ENCODE measurements around the gene NTM. TPM values are rescaled to one million over a fixed set of nuclear protein-coding genes. Genes with fewer than 3 reads are reported as not detected.
"Not testable (repeated sequence)": the region's sequence is repeated elsewhere in the genome, so short reads cannot be mapped to it uniquely, and the experiment has no call there.

NTM gene
- total RNA-seq, 1 donor from 2014 or later = 11.2 TPM

- no peak for DNase-seq (ENCODE audit: low spot score)
Measured at GRCh38 chr11:131893988-131894387, 523.6 kb downstream of the NTM start.

- DNase-seq (ENCODE audit: low spot score) = no peak
Measured at GRCh38 chr11:131894615-131895544, 524.5 kb downstream of the NTM start.

DNA sequence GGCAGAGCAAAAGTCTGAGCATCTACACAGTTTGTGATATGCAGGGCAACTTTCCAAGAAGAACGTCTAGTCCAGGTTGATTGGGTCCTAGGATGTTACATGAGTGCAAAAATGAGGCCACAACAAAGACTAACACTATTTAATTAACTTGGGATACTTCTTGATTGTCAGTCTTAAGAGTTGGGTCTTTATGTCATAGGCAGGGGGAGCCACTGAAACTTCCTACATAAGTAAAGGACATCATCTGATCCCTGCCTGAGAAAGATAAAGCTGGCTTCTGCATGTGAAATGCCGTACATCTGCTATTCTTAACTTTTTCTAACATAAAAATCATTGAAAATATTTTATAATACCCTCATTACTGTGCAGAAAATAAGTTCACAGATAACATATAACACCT is 525.5 kb downstream of the NTM start:
- DNase-seq (ENCODE audit: low spot score) = no peak

- no peak for DNase-seq (ENCODE audit: low spot score)
Measured at GRCh38 chr11:131896978-131897615, 526.7 kb downstream of the NTM start.

DNA sequence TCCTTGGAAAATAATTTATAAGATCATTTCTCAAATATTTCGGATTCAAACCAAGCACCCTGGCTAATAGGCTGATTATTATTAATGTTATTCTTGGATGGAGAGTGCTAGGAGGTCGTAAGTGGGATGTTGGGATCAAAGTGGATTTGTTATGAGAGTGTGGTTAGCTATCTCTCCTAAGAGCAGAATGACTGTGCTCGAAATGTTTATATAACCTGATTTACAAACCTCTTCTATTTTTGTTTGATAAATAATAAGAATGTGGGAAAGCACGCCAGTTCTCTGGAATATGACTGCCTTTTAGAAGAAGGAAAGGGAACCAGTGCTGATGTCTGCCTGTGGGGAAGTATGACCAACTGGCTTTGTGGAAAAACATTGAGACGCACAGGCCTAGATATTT is 527.5 kb downstream of the NTM start:
- DNase-seq (ENCODE audit: low spot score) = no peak

GRCh38 chr11:131898949-131899348 is 528.5 kb downstream of the NTM start:
- DNase-seq (ENCODE audit: low spot score) = no peak

- DNase-seq (ENCODE audit: low spot score) = no peak
Measured at GRCh38 chr11:131899950-131900580, 529.6 kb downstream of the NTM start.

DNA sequence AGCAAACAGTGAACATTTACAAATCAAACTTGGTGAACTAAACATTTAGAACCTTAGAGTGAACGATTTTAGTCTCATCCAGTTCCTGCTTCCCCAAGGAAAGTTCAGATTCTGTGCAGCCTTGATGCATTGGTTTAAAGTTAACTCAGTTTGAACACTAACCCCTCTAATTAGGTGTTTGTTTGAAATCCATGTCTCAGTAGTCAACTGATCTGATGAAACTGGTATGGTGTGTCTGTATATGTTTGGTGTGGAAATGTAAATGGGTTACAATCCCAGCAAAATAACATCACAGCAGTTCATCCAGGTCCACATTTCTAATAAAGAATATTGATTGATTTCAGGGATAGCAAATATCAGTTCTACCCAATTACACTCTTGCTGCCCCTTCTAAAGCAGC is 532.0 kb downstream of the NTM start:
- DNase-seq (ENCODE audit: low spot score) = no peak

DNA sequence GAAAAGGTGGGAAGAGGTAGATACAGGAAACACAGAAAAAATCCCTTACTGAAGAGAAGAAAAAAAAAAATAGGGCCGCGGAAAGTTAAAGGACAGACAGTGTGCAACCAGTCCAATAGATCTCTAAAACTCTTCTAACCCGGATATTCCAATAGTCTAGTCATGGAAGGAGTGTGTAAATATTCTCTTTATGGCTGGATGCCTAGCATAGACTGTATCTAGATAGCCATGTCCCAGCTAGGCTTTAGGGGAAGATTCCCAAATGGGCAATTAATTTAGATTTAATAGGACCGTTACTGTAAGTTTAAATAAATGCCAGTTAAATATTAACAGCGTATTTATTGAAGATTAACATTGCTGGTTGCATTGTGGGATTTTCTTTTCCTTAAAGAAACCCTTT is 532.7 kb downstream of the NTM start:
- no peak for DNase-seq (ENCODE audit: low spot score)

GRCh38 chr11:131904756-131905155 is 534.3 kb downstream of the NTM start:
- no peak for DNase-seq (ENCODE audit: low spot score)

DNA sequence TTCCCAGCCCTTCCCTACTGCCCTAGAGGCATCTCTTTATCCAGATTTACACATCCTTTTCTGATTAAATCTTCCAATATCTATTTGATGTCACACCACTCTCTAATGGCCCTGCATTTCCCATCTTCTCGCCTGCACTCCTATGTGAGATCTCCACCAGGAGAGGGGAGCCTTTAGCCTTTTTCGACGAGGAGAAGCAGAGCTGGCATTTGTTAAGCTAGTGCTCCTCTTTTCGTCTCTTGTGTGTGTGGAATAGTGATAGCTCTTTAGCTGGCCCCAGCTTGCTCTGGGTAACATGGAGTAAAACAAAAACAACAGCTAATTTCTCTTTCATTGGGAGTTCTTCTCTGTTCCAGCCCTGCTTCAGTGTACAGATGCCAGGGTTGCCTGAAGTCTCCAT is 536.5 kb downstream of the NTM start:
- no peak for DNase-seq (ENCODE audit: low spot score)

DNA sequence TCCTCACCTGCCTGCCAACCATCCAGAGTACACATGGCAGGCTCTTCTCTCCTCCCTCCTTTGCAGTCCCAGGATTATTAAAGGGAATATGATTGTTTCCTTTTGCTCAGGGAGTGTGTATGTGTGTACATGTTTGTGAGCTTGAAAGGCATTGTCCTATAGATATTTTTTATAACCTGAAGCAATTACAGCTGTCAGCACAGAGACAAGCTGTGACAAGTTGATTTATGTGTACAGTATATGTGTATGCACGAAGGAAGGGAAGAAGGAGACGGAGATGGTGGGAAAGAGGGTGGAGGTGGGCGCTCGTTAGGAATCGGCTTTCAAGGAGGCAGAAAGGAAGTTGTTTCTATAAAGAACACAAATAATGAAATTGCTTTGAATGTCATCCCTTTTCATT is 537.0 kb downstream of the NTM start:
- DNase-seq (ENCODE audit: low spot score) = no peak

- DNase-seq (ENCODE audit: low spot score) = no peak
Measured at GRCh38 chr11:131908316-131908715, 537.9 kb downstream of the NTM start.

- DNase-seq (ENCODE audit: low spot score) = no peak
Measured at GRCh38 chr11:131909426-131910177, 539.2 kb downstream of the NTM start.

DNA sequence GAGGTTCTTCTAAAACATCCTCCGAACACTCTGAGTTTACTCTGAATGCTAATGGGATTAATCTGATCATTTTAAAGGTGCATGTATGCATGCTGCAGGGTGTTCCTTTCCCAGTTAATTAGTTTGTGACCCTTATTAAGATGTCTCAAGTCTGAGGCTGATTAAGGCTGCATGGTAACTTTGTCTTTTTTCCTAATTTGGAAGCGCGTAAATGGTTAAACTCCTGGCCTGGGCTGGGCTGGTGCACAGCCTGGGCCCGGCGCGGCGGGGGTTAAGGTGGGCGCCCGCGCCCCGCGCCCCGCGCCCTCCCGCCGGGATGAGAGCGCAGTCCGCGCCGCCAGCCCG is 539.7 kb downstream of the NTM start:
- DNase-seq (ENCODE audit: low spot score) = no peak

- no peak for DNase-seq (ENCODE audit: low spot score)
Measured at GRCh38 chr11:131910523-131911387, 540.3 kb downstream of the NTM start.

DNA sequence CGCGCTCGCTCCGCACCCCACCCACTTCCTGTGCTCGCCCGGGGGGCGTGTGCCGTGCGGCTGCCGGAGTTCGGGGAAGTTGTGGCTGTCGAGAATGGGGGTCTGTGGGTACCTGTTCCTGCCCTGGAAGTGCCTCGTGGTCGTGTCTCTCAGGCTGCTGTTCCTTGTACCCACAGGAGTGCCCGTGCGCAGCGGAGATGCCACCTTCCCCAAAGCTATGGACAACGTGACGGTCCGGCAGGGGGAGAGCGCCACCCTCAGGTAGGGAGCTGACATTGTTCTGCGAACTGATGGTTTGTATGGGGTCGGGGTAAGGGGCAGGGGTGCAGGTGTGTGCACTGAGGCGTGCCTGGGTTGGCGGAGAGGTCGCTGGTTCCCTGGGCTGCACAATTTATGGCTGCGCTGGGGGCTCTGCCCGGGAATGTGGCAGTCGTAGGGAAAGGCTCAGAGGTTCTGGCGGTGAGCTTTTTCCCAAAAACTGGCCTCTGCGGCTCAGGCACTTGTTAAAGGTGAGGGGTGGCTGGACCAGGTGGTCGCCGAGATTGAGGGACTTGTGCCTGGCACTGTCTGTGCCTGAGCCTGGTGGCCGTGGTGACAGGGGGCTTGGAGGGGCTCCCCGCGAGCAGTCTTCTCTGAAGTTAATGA is 541.1 kb downstream of the NTM start:
- DNase-seq (ENCODE audit: low spot score) = not testable (repeated sequence)

DNA sequence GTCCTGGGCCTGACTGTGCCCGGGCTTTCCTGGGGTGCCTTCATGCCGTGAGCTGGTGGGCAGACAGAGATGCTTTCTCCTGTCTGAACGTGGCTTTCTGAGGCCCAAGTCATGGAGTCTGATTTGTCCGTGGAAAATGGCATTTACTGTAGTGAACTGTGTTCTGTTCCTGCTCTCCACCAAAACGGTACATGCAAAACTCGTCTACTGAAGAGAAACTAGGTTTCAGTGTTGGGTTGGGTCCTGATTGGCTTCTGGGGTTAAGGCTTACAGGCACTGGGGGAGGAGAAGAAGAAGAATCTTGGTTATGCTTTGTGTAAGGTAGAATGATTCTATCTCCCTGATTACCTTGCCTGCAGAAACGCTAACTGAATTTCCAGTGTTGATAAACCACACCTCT is 541.7 kb downstream of the NTM start:
- no peak for DNase-seq (ENCODE audit: low spot score)

GRCh38 chr11:131913267-131913666 is 542.9 kb downstream of the NTM start:
- no peak for DNase-seq (ENCODE audit: low spot score)

GRCh38 chr11:131914361-131914774 is 544.0 kb downstream of the NTM start:
- DNase-seq (ENCODE audit: low spot score) = no peak

GRCh38 chr11:131916638-131917037 is 546.2 kb downstream of the NTM start:
- DNase-seq (ENCODE audit: low spot score) = no peak
